OCI-LY1 (cell line): ENCODE data around the gene BEND3.
A peak's percentile ranks its signal among the peaks of the same experiment; 100 is the strongest.

Experiments used
- EZH2 ChIP-seq: fragments of 200-600 bp; sonication (generic), shearing (Covaris generic); IDR thresholded peaks from 2 replicates; pipeline ENCODE4 v1.8.0; 2017; ENCODE audit warnings: borderline replicate concordance, mixed run types, mild to moderate bottlenecking, antibody characterized with exemption, low read length, moderate library complexity, mixed read lengths
- TF ChIP-seq, protein P1 (sequence below): fragments of 200-600 bp; sonication (generic), shearing (Covaris generic); IDR thresholded peaks from 2 replicates; pipeline ENCODE4 v1.5.1; 2017; ENCODE audit warnings: mild to moderate bottlenecking, antibody characterized with exemption, low read length, moderate library complexity, mixed read lengths

DNA sequence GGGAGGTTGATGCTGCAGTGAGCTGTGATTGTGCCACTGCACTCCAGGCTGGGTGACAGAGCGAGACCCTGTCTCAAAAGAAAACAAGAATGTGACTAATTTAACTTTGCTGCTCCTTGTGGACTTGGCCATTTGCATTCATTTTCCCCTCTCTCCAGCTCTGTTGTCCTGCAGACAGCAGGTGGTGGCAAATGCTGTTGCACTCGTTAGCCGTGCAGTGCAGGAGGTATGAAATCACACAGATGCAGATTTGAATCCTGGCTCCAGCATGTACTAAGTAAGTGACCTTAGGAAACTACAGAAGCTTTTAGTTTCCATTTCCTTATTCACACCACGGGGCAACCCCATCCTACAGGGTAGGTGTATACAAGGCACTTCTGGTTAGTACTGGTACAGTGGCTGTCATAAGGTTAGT lies 9.6 kb upstream of the BEND3 start:
- TF ChIP-seq, protein P1, sequence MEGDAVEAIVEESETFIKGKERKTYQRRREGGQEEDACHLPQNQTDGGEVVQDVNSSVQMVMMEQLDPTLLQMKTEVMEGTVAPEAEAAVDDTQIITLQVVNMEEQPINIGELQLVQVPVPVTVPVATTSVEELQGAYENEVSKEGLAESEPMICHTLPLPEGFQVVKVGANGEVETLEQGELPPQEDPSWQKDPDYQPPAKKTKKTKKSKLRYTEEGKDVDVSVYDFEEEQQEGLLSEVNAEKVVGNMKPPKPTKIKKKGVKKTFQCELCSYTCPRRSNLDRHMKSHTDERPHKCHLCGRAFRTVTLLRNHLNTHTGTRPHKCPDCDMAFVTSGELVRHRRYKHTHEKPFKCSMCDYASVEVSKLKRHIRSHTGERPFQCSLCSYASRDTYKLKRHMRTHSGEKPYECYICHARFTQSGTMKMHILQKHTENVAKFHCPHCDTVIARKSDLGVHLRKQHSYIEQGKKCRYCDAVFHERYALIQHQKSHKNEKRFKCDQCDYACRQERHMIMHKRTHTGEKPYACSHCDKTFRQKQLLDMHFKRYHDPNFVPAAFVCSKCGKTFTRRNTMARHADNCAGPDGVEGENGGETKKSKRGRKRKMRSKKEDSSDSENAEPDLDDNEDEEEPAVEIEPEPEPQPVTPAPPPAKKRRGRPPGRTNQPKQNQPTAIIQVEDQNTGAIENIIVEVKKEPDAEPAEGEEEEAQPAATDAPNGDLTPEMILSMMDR: peak; percentile 14; the same call in 1 of the 2 replicates
- no peak for TF ChIP-seq EZH2
